Activated CD4-positive, alpha-beta T cell treated with anti-CD3 and anti-CD28 coated beads, Interleukin-2, amount 10 ng/mL, durations not matched to agents 7 days and 5 days (primary cell): Measurements from ENCODE around the gene KLC4. TPM values are rescaled to one million over a fixed set of nuclear protein-coding genes. Genes with fewer than 3 reads are reported as not detected.

ENCODE experiments used
- CTCF ChIA-PET: fragments of 350-600 bp; sonication (Branson Sonifier 250); formaldehyde crosslinking; loops from one replicate; lab custom pipeline; 2021; ENCODE audit warnings: antibody characterized with exemption; lab: Charles Lee
- POLR2A ChIA-PET: fragments of 350-600 bp; sonication (Branson Sonifier 250); formaldehyde crosslinking; loops from one replicate; lab custom pipeline; 2021; ENCODE audit warnings: antibody characterized with exemption; lab: Charles Lee
- DNase-seq: peaks from one replicate; pipeline ENCODE4 v3.0.0-alpha.2; 2020
- H3K27ac Mint-ChIP-seq: one replicate; pipeline ENCODE4 v1.8.0; 2021; ENCODE audit warnings: mild to moderate bottlenecking, moderate library complexity, mixed read lengths
- H3K27me3 Mint-ChIP-seq: one replicate; pipeline ENCODE4 v1.8.0; 2021; ENCODE audit warnings: mixed read lengths
- H3K36me3 Mint-ChIP-seq: one replicate; pipeline ENCODE4 v1.8.0; 2021; ENCODE audit warnings: low read depth, mixed read lengths
- H3K4me1 Mint-ChIP-seq: one replicate; pipeline ENCODE4 v1.8.0; 2021; ENCODE audit warnings: mixed read lengths
- H3K4me3 Mint-ChIP-seq: one replicate; pipeline ENCODE4 v1.8.0; 2021; ENCODE audit warnings: mild to moderate bottlenecking, moderate library complexity, mixed read lengths
- H3K9me3 Mint-ChIP-seq: one replicate; pipeline ENCODE4 v1.8.0; 2021; ENCODE audit warnings: mixed read lengths
- total RNA-seq, 2 experiments: library from RNA; stranded (reverse); gene quantifications; one replicate each; pipeline ENCODE4 v1.2.3, GENCODE V29; 2021

Gene KLC4
- total RNA-seq, 2 experiments from 2014 or later: 12.7 to 17.0 TPM

- Mint-ChIP-seq H3K4me3 (no peak overlapping the region), H3K36me3 (no peaks in the 10 kb centered on the region), H3K27me3 (no peaks in the 10 kb centered on the region), H3K4me1 (peaks cover 23% of the 10 kb centered on the region), H3K27ac (no peak overlapping the region), H3K9me3 (no peaks in the 10 kb centered on the region)
- DNase-seq: no peak
- ChIA-PET CTCF (interaction anchor here (0.6 kb wide), 1 partner anchor 26 kb away, joined by 3 read pairs; no protein-coding TSS in a partner anchor), POLR2A (interaction anchor here (0.6 kb wide), 1 partner anchor 320 kb away, joined by 5 read pairs; no protein-coding TSS in a partner anchor)
These were observed 31.6 kb downstream of the KLC4 start for GRCh38 chr6:43091020-43091419.

GRCh38 chr6:43091436-43091991, 32.1 kb downstream of the KLC4 start:
- H3K27ac Mint-ChIP-seq: no peak overlapping the region
- H3K4me1 Mint-ChIP-seq: peaks cover 28% of the 10 kb centered on the region
- no peaks in the 10 kb centered on the region for H3K36me3 Mint-ChIP-seq
- no peaks in the 10 kb centered on the region for H3K27me3 Mint-ChIP-seq
- ChIA-PET POLR2A (interaction anchor here (0.6 kb wide), 1 partner anchor 320 kb away, joined by 5 read pairs; no protein-coding TSS in a partner anchor), CTCF (no interaction called here)
- H3K9me3 Mint-ChIP-seq: no peaks in the 10 kb centered on the region
- no peak overlapping the region for H3K4me3 Mint-ChIP-seq
- DNase-seq: no peak

- peaks cover 28% of the 10 kb centered on the region for H3K4me1 Mint-ChIP-seq
- H3K36me3 Mint-ChIP-seq: no peaks in the 10 kb centered on the region
- no peak for DNase-seq
- ChIA-PET POLR2A (no interaction called here), CTCF (no interaction called here)
- no peaks in the 10 kb centered on the region for H3K27me3 Mint-ChIP-seq
- no peak overlapping the region for H3K4me3 Mint-ChIP-seq
- H3K27ac Mint-ChIP-seq: no peak overlapping the region
- no peaks in the 10 kb centered on the region for H3K9me3 Mint-ChIP-seq
These were observed 33.2 kb downstream of the KLC4 start for GRCh38 chr6:43092635-43093034.

GRCh38 chr6:43093436-43094289, 34.2 kb downstream of the KLC4 start:
- ChIA-PET CTCF (no interaction called here), POLR2A (no interaction called here)
- Mint-ChIP-seq H3K4me1 (peaks cover 28% of the 10 kb centered on the region), H3K27ac (no peak overlapping the region), H3K36me3 (no peaks in the 10 kb centered on the region), H3K4me3 (peak overlapping the region; percentile 26), H3K9me3 (no peaks in the 10 kb centered on the region), H3K27me3 (no peaks in the 10 kb centered on the region)
- DNase-seq: no peak

GRCh38 chr6:43095939-43096338, 36.5 kb downstream of the KLC4 start:
- Mint-ChIP-seq H3K36me3 (no peaks in the 10 kb centered on the region), H3K27me3 (no peaks in the 10 kb centered on the region), H3K9me3 (no peaks in the 10 kb centered on the region), H3K27ac (no peak overlapping the region), H3K4me1 (peaks cover 28% of the 10 kb centered on the region), H3K4me3 (no peak overlapping the region)
- CTCF ChIA-PET: interaction anchor here (0.8 kb wide), 1 partner anchor 48 kb away, joined by 4 read pairs; no protein-coding TSS in a partner anchor
- DNase-seq: no peak
- POLR2A ChIA-PET: no interaction called here

- Mint-ChIP-seq H3K4me1 (peaks cover 28% of the 10 kb centered on the region), H3K4me3 (no peak overlapping the region), H3K9me3 (no peaks in the 10 kb centered on the region), H3K27ac (peak overlapping the region; percentile 46), H3K36me3 (no peaks in the 10 kb centered on the region), H3K27me3 (no peaks in the 10 kb centered on the region)
- POLR2A ChIA-PET: no interaction called here
- DNase-seq: no peak
- CTCF ChIA-PET: interaction anchor here (0.6 to 1.0 kb wide), 4 partner anchors 11 to 403 kb away, joined by 3 to 4 read pairs (median 4); no protein-coding TSS in a partner anchor
These were observed 37.1 kb downstream of the KLC4 start for GRCh38 chr6:43096451-43097097.

GRCh38 chr6:43097098-43097489, 37.7 kb downstream of the KLC4 start:
- ChIA-PET CTCF (interaction anchor here (0.6 to 1.2 kb wide), 4 partner anchors 11 to 234 kb away, joined by 3 to 5 read pairs (median 3); no protein-coding TSS in a partner anchor), POLR2A (no interaction called here)
- no peak overlapping the region for H3K27ac Mint-ChIP-seq
- DNase-seq: no peak
- H3K27me3 Mint-ChIP-seq: no peaks in the 10 kb centered on the region
- H3K4me1 Mint-ChIP-seq: peaks cover 28% of the 10 kb centered on the region
- no peak overlapping the region for H3K4me3 Mint-ChIP-seq
- no peaks in the 10 kb centered on the region for H3K36me3 Mint-ChIP-seq
- H3K9me3 Mint-ChIP-seq: no peaks in the 10 kb centered on the region

- POLR2A ChIA-PET: no interaction called here
- no peaks in the 10 kb centered on the region for H3K36me3 Mint-ChIP-seq
- no peak overlapping the region for H3K4me3 Mint-ChIP-seq
- no peaks in the 10 kb centered on the region for H3K9me3 Mint-ChIP-seq
- no peak overlapping the region for H3K27ac Mint-ChIP-seq
- DNase-seq: no peak
- H3K4me1 Mint-ChIP-seq: peaks cover 24% of the 10 kb centered on the region
- no peaks in the 10 kb centered on the region for H3K27me3 Mint-ChIP-seq
- CTCF ChIA-PET: interaction anchor here (0.6 to 1.2 kb wide), 2 partner anchors 46 to 234 kb away, joined by 3 to 5 read pairs; no protein-coding TSS in a partner anchor
These were observed 38.1 kb downstream of the KLC4 start for GRCh38 chr6:43097502-43097901.

- H3K36me3 Mint-ChIP-seq: no peaks in the 10 kb centered on the region
- no peaks in the 10 kb centered on the region for H3K9me3 Mint-ChIP-seq
- H3K4me1 Mint-ChIP-seq: peaks cover 3% of the 10 kb centered on the region
- POLR2A ChIA-PET: no interaction called here
- CTCF ChIA-PET: interaction anchor here (0.7 to 1.5 kb wide), 2 partner anchors 42 to 449 kb away, joined by 3 to 4 read pairs; no protein-coding TSS in a partner anchor
- no peak for DNase-seq
- H3K27me3 Mint-ChIP-seq: no peaks in the 10 kb centered on the region
- H3K4me3 Mint-ChIP-seq: no peak overlapping the region
- no peak overlapping the region for H3K27ac Mint-ChIP-seq
These were observed 42.1 kb downstream of the KLC4 start for GRCh38 chr6:43101497-43101896.

- H3K36me3 Mint-ChIP-seq: no peaks in the 10 kb centered on the region
- no peaks in the 10 kb centered on the region for H3K9me3 Mint-ChIP-seq
- peaks cover 3% of the 10 kb centered on the region for H3K4me1 Mint-ChIP-seq
- H3K27me3 Mint-ChIP-seq: no peaks in the 10 kb centered on the region
- H3K27ac Mint-ChIP-seq: no peak overlapping the region
- H3K4me3 Mint-ChIP-seq: no peak overlapping the region
- CTCF ChIA-PET: no interaction called here
- POLR2A ChIA-PET: no interaction called here
- no peak for DNase-seq
These were observed 43.9 kb downstream of the KLC4 start for GRCh38 chr6:43103253-43103876.

GRCh38 chr6:43105538-43106222, 46.2 kb downstream of the KLC4 start:
- no peak for DNase-seq
- CTCF ChIA-PET: no interaction called here
- H3K9me3 Mint-ChIP-seq: no peaks in the 10 kb centered on the region
- H3K4me1 Mint-ChIP-seq: peaks cover 3% of the 10 kb centered on the region
- no peaks in the 10 kb centered on the region for H3K36me3 Mint-ChIP-seq
- H3K4me3 Mint-ChIP-seq: no peak overlapping the region
- no peaks in the 10 kb centered on the region for H3K27me3 Mint-ChIP-seq
- POLR2A ChIA-PET: no interaction called here
- H3K27ac Mint-ChIP-seq: no peak overlapping the region
